WTC11 (cell line): ENCODE data around the gene AMHR2.

Experiments used
- ATF3 ChIP-seq: sonication (generic); formaldehyde crosslinking; conservative IDR thresholded peaks from 2 replicates; pipeline ENCODE4 v1.8.1; 2022; ENCODE audit warnings: mild to moderate bottlenecking, missing genetic modification reagents
- CBFB ChIP-seq: sonication (generic); formaldehyde crosslinking; IDR thresholded peaks from 2 replicates; pipeline ENCODE4 v1.8.1; 2022; ENCODE audit warnings: mild to moderate bottlenecking, low read depth, missing genetic modification reagents
- ELF4 ChIP-seq: sonication (generic); formaldehyde crosslinking; IDR thresholded peaks from 2 replicates; pipeline ENCODE4 v1.8.1; 2022; ENCODE audit warnings: low read depth, mild to moderate bottlenecking, moderate library complexity, missing genetic modification reagents
- FOXP1 ChIP-seq: sonication (generic); formaldehyde crosslinking; IDR thresholded peaks from 2 replicates; pipeline ENCODE4 v1.8.0; 2022; ENCODE audit warnings: missing genetic modification reagents, mild to moderate bottlenecking, moderate library complexity, borderline replicate concordance
- GABPB1 ChIP-seq: sonication (generic); formaldehyde crosslinking; IDR thresholded peaks from 2 replicates; pipeline ENCODE4 v1.8.1; 2023; ENCODE audit warnings: mild to moderate bottlenecking, missing genetic modification reagents
- NR1H2 ChIP-seq: sonication (generic); formaldehyde crosslinking; IDR thresholded peaks from 2 replicates; pipeline ENCODE4 v1.9.0; 2021; ENCODE audit warnings: mild to moderate bottlenecking, moderate library complexity, missing genetic modification reagents
- SMAD3 ChIP-seq: sonication (generic); formaldehyde crosslinking; IDR thresholded peaks from 2 replicates; pipeline ENCODE4 v1.8.0; 2022; ENCODE audit warnings: missing genetic modification reagents, mild to moderate bottlenecking, borderline replicate concordance
- SP1 ChIP-seq: sonication (generic); formaldehyde crosslinking; conservative IDR thresholded peaks from 2 replicates; pipeline ENCODE4 v1.8.1; 2022; ENCODE audit warnings: missing genetic modification reagents
- ZNF396 ChIP-seq: fragments of 250-450 bp; sonication (Bioruptor Pico); IDR thresholded peaks from 2 replicates; pipeline ENCODE4 v1.8.0; 2021; ENCODE audit warnings: mild to moderate bottlenecking, moderate library complexity, borderline replicate concordance
- ZNF671 ChIP-seq: fragments of 250-450 bp; sonication (Bioruptor Pico); IDR thresholded peaks from 2 replicates; pipeline ENCODE4 v1.8.0; 2021; ENCODE audit warnings: mild to moderate bottlenecking
- TF ChIP-seq, protein P1 (sequence below): fragments of 200-600 bp; IDR thresholded peaks from 2 replicates; pipeline ENCODE4 v1.8.0; 2022; ENCODE audit warnings: antibody characterized with exemption
- TF ChIP-seq, protein P2 (sequence below): fragments of 250-450 bp; sonication (Bioruptor Pico); IDR thresholded peaks from 2 replicates; pipeline ENCODE4 v1.9.0; 2021; ENCODE audit warnings: mild to moderate bottlenecking, borderline replicate concordance

DNA sequence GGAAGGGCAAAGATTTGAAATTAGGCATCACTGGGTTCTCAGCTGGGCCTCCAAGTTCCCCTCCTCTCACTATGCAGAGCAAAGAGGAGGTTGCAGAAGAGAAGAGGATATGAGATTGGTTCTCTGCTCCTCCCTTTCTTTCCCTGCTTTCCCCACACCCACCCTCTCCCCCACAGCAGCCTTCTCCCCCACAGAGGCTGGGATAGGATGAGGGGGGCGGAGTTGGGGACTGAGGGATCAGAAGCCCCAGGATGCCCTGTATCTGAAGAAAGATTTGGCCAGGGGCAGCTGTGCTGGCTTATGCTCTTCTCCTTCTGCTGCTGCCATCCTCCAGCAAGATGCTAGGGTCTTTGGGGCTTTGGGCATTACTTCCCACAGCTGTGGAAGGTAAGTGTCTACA is at the start of gene AMHR2:
- TF ChIP-seq SP1 (CRISPR knock-in tag): no peak
- TF ChIP-seq, protein P1, sequence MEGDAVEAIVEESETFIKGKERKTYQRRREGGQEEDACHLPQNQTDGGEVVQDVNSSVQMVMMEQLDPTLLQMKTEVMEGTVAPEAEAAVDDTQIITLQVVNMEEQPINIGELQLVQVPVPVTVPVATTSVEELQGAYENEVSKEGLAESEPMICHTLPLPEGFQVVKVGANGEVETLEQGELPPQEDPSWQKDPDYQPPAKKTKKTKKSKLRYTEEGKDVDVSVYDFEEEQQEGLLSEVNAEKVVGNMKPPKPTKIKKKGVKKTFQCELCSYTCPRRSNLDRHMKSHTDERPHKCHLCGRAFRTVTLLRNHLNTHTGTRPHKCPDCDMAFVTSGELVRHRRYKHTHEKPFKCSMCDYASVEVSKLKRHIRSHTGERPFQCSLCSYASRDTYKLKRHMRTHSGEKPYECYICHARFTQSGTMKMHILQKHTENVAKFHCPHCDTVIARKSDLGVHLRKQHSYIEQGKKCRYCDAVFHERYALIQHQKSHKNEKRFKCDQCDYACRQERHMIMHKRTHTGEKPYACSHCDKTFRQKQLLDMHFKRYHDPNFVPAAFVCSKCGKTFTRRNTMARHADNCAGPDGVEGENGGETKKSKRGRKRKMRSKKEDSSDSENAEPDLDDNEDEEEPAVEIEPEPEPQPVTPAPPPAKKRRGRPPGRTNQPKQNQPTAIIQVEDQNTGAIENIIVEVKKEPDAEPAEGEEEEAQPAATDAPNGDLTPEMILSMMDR: no peak
- TF ChIP-seq ELF4: no peak
- TF ChIP-seq ATF3 (CRISPR knock-in tag): no peak
- TF ChIP-seq SMAD3 (CRISPR knock-in tag): no peak
- TF ChIP-seq FOXP1: no peak
- TF ChIP-seq ZNF396: no peak
- TF ChIP-seq, protein P2, sequence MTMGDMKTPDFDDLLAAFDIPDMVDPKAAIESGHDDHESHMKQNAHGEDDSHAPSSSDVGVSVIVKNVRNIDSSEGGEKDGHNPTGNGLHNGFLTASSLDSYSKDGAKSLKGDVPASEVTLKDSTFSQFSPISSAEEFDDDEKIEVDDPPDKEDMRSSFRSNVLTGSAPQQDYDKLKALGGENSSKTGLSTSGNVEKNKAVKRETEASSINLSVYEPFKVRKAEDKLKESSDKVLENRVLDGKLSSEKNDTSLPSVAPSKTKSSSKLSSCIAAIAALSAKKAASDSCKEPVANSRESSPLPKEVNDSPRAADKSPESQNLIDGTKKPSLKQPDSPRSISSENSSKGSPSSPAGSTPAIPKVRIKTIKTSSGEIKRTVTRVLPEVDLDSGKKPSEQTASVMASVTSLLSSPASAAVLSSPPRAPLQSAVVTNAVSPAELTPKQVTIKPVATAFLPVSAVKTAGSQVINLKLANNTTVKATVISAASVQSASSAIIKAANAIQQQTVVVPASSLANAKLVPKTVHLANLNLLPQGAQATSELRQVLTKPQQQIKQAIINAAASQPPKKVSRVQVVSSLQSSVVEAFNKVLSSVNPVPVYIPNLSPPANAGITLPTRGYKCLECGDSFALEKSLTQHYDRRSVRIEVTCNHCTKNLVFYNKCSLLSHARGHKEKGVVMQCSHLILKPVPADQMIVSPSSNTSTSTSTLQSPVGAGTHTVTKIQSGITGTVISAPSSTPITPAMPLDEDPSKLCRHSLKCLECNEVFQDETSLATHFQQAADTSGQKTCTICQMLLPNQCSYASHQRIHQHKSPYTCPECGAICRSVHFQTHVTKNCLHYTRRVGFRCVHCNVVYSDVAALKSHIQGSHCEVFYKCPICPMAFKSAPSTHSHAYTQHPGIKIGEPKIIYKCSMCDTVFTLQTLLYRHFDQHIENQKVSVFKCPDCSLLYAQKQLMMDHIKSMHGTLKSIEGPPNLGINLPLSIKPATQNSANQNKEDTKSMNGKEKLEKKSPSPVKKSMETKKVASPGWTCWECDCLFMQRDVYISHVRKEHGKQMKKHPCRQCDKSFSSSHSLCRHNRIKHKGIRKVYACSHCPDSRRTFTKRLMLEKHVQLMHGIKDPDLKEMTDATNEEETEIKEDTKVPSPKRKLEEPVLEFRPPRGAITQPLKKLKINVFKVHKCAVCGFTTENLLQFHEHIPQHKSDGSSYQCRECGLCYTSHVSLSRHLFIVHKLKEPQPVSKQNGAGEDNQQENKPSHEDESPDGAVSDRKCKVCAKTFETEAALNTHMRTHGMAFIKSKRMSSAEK: no peak
- no peak for TF ChIP-seq NR1H2 (CRISPR knock-in tag)
- TF ChIP-seq ZNF671 (CRISPR knock-in tag): no peak
- no peak for TF ChIP-seq GABPB1
- TF ChIP-seq CBFB (CRISPR knock-in tag): no peak
